GM12878 (cell line): ENCODE data around the gene GLI2. TPM values are rescaled to one million over a fixed set of nuclear protein-coding genes. Genes with fewer than 3 reads are reported as not detected.

Experiments
- PAX5 ChIP-seq: IDR thresholded peaks from 2 replicates; pipeline ENCODE4 v1.6.1; 2011; ENCODE audit warnings: low read depth, low read length, borderline replicate concordance
- REST ChIP-seq: IDR thresholded peaks from 2 replicates; pipeline ENCODE4 v1.6.1; 2012; ENCODE audit warnings: mild to moderate bottlenecking, low read depth, low read length
- ZNF217 ChIP-seq: fragments of 450-650 bp; IDR thresholded peaks from 2 replicates; pipeline ENCODE4 v1.6.1; 2017; ENCODE audit warnings: antibody characterized with exemption, mild to moderate bottlenecking
- polyA plus RNA-seq, 11 experiments: library from polyadenylated mRNA; depleted of rRNA in 4 of 11; unstranded in 6 of 11; stranded (reverse) in 5 of 11; fragments of >200 nt; fragmentation: Nextera tagmentation in 4 of 11; fragmentation: Illumina TruSeq in 1 of 11; extraction: Ambion mirVana in 4 of 11; extraction: Trizol in 1 of 11; gene quantifications; 1 replicate in 1 of 11; 2 replicates in 10 of 11; pipeline versions ENCODE4 v1.2.1 to v1.2.3, GENCODE V29; 2011 to 2016; ENCODE audit warnings: inconsistent platforms in 2 of 11, missing spikeins in 2 of 11, low read depth in 1 of 11
- total RNA-seq, 4 experiments: library from RNA; depleted of rRNA in 3 of 4; stranded (reverse); fragments of >200 nt in 3 of 4; fragmentation: Illumina TruSeq in 1 of 4; extraction: Trizol in 1 of 4; gene quantifications; 2 replicates each; pipeline versions ENCODE4 v1.2.1 to v1.2.3, GENCODE V29; 2013 to 2021
- TF ChIP-seq, protein P1 (sequence below): fragments of 450-650 bp; formaldehyde crosslinking; IDR thresholded peaks from 2 replicates; pipeline ENCODE4 v1.4.0; 2022; ENCODE audit warnings: mild to moderate bottlenecking, moderate library complexity

GLI2 gene
- total and polyA plus RNA-seq, 10 of the 15 experiments (the other 5 are each of a cell fraction or from before 2014, with no cell fraction given) = 0.01 TPM; not detected in 9

- TF ChIP-seq, protein P1, sequence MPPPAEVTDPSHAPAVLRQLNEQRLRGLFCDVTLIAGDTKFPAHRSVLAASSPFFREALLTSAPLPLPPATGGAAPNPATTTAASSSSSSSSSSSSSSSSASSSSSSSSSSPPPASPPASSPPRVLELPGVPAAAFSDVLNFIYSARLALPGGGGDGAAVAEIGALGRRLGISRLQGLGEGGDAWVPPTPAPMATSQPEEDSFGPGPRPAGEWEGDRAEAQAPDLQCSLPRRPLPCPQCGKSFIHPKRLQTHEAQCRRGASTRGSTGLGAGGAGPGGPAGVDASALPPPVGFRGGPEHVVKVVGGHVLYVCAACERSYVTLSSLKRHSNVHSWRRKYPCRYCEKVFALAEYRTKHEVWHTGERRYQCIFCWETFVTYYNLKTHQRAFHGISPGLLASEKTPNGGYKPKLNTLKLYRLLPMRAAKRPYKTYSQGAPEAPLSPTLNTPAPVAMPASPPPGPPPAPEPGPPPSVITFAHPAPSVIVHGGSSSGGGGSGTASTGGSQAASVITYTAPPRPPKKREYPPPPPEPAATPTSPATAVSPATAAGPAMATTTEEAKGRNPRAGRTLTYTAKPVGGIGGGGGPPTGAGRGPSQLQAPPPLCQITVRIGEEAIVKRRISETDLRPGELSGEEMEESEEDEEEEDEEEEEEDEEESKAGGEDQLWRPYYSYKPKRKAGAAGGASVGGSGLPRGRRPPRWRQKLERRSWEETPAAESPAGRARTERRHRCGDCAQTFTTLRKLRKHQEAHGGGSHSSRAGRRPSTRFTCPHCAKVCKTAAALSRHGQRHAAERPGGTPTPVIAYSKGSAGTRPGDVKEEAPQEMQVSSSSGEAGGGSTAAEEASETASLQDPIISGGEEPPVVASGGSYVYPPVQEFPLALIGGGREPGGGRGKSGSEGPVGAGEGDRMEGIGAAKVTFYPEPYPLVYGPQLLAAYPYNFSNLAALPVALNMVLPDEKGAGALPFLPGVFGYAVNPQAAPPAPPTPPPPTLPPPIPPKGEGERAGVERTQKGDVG (CRISPR knock-in tag) = no peak
- TF ChIP-seq ZNF217 (no peak), REST (no peak), PAX5 (no peak)
Measured at GRCh38 chr2:120754067-120754960, 18.6 kb downstream of the GLI2 start (continued).
